Femur (tissue), 1 donor: ENCODE data around the gene FRMD5.
A peak's percentile ranks its signal among the peaks of the same experiment; 100 is the strongest.
"Not testable (repeated sequence)": the region's sequence is repeated elsewhere in the genome, so short reads cannot be mapped to it uniquely, and the experiment has no call there.

Source experiments
- DNase-seq: peaks from one replicate; pipeline ENCODE4 v3.0.0-alpha.2; 2017

FRMD5 gene

GRCh38 chr15:43826508-43827341 is 368.3 kb downstream of the FRMD5 start, which contains the start of gene WDR76:
TSS of gene WDR76 (plus strand) at chr15:43827002. CDS start at chr15:43827033, 31 bp downstream.
- peak; percentile 88 for DNase-seq

- DNase-seq, result no peak
Measured at GRCh38 chr15:43826029-43826507, 369.0 kb downstream of the FRMD5 start.

- not testable (repeated sequence) for DNase-seq
Measured at GRCh38 chr15:43825305-43825704, 369.8 kb downstream of the FRMD5 start.

- DNase-seq, result peak; percentile 96
Measured at GRCh38 chr15:43824302-43825246, 370.5 kb downstream of the FRMD5 start, which contains the start of gene MFAP1. TSS of gene MFAP1 (minus strand) at chr15:43824690. CDS start at chr15:43824569, 121 bp downstream.

GRCh38 chr15:43821505-43821904 is 373.6 kb downstream of the FRMD5 start:
- DNase-seq, result no peak
